Psoas muscle (tissue), 8 donors: ENCODE results near the gene MYO1E. TPM values are rescaled to one million over a fixed set of nuclear protein-coding genes. Genes with fewer than 3 reads are reported as not detected.

Experiments used
- ATAC-seq, 4 donors: fragments of 200-7000 bp; cut with Tn5 transposase; one replicate each; pipeline ENCODE4 v1.9.1; 2020; ENCODE audit warnings: moderate library complexity in 3 of 4, mild to moderate bottlenecking in 2 of 4
- DNase-seq, 2 donors: peaks; one replicate each; pipeline ENCODE4 v3.0.0-alpha.2; 2020
- H3K27ac ChIP-seq: fragments of 200-600 bp; one replicate; pipeline ENCODE4 v1.8.0; 2022
- H3K27me3 ChIP-seq, 3 donors: fragments of 200-600 bp in 1 of 3; one replicate each; pipeline versions ENCODE4 v1.6.1 to v1.8.0; 2013 to 2022; ENCODE audit warnings: low read length in 2 of 3, mild to moderate bottlenecking in 2 of 3, moderate library complexity in 1 of 3; ENCODE audit not compliant: insufficient read depth in 3 of 3
- H3K36me3 ChIP-seq, 2 donors: fragments of 200-600 bp in 1 of 2; one replicate each; pipeline versions ENCODE4 v1.6.1 to v1.8.0; 2013 to 2022; ENCODE audit warnings: low read depth in 1 of 2, mild to moderate bottlenecking in 1 of 2, moderate library complexity in 1 of 2; ENCODE audit not compliant: insufficient read depth in 1 of 2
- H3K4me1 ChIP-seq: fragments of 200-600 bp; one replicate; pipeline ENCODE4 v1.8.0; 2022
- H3K4me3 ChIP-seq: fragments of 200-600 bp; one replicate; pipeline ENCODE4 v1.8.0; 2022; ENCODE audit warnings: mild to moderate bottlenecking
- H3K9me3 ChIP-seq: fragments of 200-600 bp; one replicate; pipeline ENCODE4 v1.8.0; 2022
- CTCF ChIP-seq: fragments of 200-600 bp; IDR thresholded peaks from one replicate; pipeline ENCODE4 v1.8.0; 2022; ENCODE audit warnings: antibody characterized with exemption
- WGBS, 3 donors: extraction: QIAGEN DNeasy Blood & Tissue Kit; methylation state at CpG; one replicate each; pipeline versions ENCODE4 v1.1.6 to v1.1.7; 2013; 5-methylcytosine and 5-hydroxymethylcytosine counted together
- intact Hi-C, 2 donors: fragments of 100-400 bp; cut with DNase I; formaldehyde crosslinking; loops; one replicate each; pipeline versions ENCODE4 v1.11.0 to v1.14.2; 2022
- polyA plus RNA-seq, 3 donors: library from polyadenylated mRNA; stranded (reverse); fragments of 200-250 nt; gene quantifications; one replicate each; pipeline ENCODE4 v1.2.3, GENCODE V29; 2013
- total RNA-seq, 4 donors: library from RNA; stranded (reverse); fragmentation: NEBNext Ultra II Directional in 2 of 4; extraction: Animal tissue kit (Norgen Biotek cat#: 25700) in 2 of 4; gene quantifications; one replicate each; pipeline versions ENCODE4 v1.2.1 to v1.2.4, GENCODE V29; 2021 to 2023
- donor health status: healthy with polysubstance abuse.
- donor health status: DM: no; HTN: no; CAD: no; lungs with moderate emphysema.
- donor health status: Bipolar disorder and iron deficiency.
- donor health status: healthy.
- donor health status: DM: yes; HTN: yes; CAD: no.
- donor health status: DM: no; HTN: no; CAD: no.
- donor health status: DM: no; HTN: no; CAD: no.
- donor health status: DM: yes; HTN: yes; CAD: no.

Gene MYO1E
- total and polyA plus RNA-seq, 7 donors, result 10.0 to 53.7 (median 26.3) TPM

- H3K36me3 ChIP-seq, result no peaks in the 10 kb centered on the region
- H3K27me3 ChIP-seq, result no peaks in the 10 kb centered on the region
- 94 to 95% (median 95%) methylated on average over 8 of the region's 8 CpGs for WGBS, 3 donors
- H3K4me3 ChIP-seq, result no peak overlapping the region
- no peak for TF ChIP-seq CTCF
- H3K4me1 ChIP-seq, result peaks cover 44% of the 10 kb centered on the region
- intact Hi-C loops, result no loop called here
- ATAC-seq, result no peak
- no peak overlapping the region for H3K27ac ChIP-seq
- DNase-seq, result no peak
- H3K9me3 ChIP-seq, result no peaks in the 10 kb centered on the region
Measured at GRCh38 chr15:59303136-59303535, 69.5 kb downstream of the MYO1E start.

- ATAC-seq, result no peak
- no peaks in the 10 kb centered on the region for H3K36me3 ChIP-seq
- peaks cover 36% of the 10 kb centered on the region for H3K4me1 ChIP-seq
- WGBS, 3 donors, result 60 to 79% (median 61%) methylated on average over 6 of the region's 6 CpGs
- H3K27ac ChIP-seq, result no peak overlapping the region
- intact Hi-C loops, result no loop called here
- DNase-seq, result no peak
- no peaks in the 10 kb centered on the region for H3K9me3 ChIP-seq
- H3K4me3 ChIP-seq, result no peak overlapping the region
- TF ChIP-seq CTCF, result no peak
- H3K27me3 ChIP-seq, result no peaks in the 10 kb centered on the region
Measured at GRCh38 chr15:59301527-59301926, 71.1 kb downstream of the MYO1E start.

GRCh38 chr15:59300618-59301139 is 72.0 kb downstream of the MYO1E start:
- H3K4me1 ChIP-seq, result peaks cover 44% of the 10 kb centered on the region
- no peaks in the 10 kb centered on the region for H3K36me3 ChIP-seq
- 38 to 49% (median 39%) methylated on average over 6 of the region's 6 CpGs for WGBS, 3 donors
- H3K27ac ChIP-seq, result peak overlapping the region; percentile 11
- no peak for TF ChIP-seq CTCF
- intact Hi-C loops, result no loop called here
- peak overlapping the region; percentile 12 for H3K4me3 ChIP-seq
- no peaks in the 10 kb centered on the region for H3K9me3 ChIP-seq
- peak; percentile 42 to 71 for DNase-seq
- ATAC-seq, result peak in 1 of 4 donors; percentile 33
- no peaks in the 10 kb centered on the region for H3K27me3 ChIP-seq

GRCh38 chr15:59299929-59300617 is 72.6 kb downstream of the MYO1E start:
- TF ChIP-seq CTCF, result no peak

More at GRCh38 chr15:59299929-59300617, 72.6 kb downstream of the MYO1E start:
- H3K36me3 ChIP-seq, result no peaks in the 10 kb centered on the region
- DNase-seq, result peak; percentile 75 to 82
- 19 to 45% (median 28%) methylated on average over 9 of the region's 9 CpGs for WGBS, 3 donors
- no peaks in the 10 kb centered on the region for H3K27me3 ChIP-seq
- H3K4me1 ChIP-seq, result peaks cover 48% of the 10 kb centered on the region
- intact Hi-C loops, result loop anchor here in 1 of 2 donors (5.0 kb wide), 1 partner anchor 72 kb away; the partner anchor contains the start of gene MYO1E
- peak overlapping the region; percentile 12 for H3K4me3 ChIP-seq
- no peaks in the 10 kb centered on the region for H3K9me3 ChIP-seq
- peak; percentile 77 to 86 (median 80) for ATAC-seq
- H3K27ac ChIP-seq, result peak overlapping the region; percentile 53
